Measurements from ENCODE around the gene RET.

RET gene

GRCh38 chr10:43111101-43111500 is 34.2 kb downstream of the RET start:
- no peak for DNase-seq

DNA sequence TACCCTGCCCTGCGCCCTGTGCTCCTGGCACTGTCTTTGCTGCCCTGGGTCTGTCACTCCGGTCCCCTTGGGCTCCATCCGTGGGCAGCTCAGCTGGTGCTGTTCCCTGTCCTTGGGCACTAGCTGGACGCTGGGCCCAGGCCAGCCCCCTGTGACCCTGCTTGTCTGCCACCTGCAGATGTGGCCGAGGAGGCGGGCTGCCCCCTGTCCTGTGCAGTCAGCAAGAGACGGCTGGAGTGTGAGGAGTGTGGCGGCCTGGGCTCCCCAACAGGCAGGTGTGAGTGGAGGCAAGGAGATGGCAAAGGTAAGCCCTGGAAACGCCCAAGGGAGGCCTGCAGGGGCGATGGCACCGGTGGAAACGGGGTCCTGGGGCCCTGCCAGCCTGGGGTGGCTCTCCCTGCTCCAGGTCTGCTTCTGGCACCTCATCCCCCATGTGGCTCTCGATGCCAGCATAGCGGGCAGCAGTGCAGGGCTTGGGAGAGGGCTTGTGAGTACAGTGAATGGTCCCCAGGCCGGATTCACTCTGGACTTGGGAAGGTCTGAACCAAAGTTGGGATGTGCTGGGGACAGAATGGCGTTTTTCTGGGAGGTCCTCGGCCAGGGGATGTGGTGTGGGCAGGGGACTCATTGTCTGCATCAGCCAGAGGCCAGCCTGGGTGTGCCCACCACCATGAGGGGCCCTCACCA is 35.2 kb downstream of the RET start:
- no peak for DNase-seq

DNA sequence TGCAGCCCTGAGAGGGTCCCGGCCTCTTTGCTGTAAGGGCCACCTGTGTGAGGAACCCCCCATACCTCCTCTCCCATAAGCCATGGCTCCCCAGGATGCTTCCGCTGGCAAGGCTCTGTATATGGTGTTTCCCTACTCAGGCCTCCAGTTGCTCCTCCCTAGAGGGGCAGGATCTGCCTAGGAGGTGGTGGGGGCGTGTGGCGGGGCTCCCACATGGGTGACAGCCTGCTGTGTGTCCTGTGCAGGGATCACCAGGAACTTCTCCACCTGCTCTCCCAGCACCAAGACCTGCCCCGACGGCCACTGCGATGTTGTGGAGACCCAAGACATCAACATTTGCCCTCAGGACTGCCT is 35.7 kb downstream of the RET start:
- no peak for DNase-seq

- no peak for DNase-seq
Observed at GRCh38 chr10:43113201-43114087, 36.6 kb downstream of the RET start.

GRCh38 chr10:43114088-43114742 is 37.3 kb downstream of the RET start:
- no peak for DNase-seq

- DNase-seq = no peak
Observed at GRCh38 chr10:43114743-43115611, 38.1 kb downstream of the RET start.

- no peak for DNase-seq
Observed at GRCh38 chr10:43115881-43116595, 39.2 kb downstream of the RET start.

DNA sequence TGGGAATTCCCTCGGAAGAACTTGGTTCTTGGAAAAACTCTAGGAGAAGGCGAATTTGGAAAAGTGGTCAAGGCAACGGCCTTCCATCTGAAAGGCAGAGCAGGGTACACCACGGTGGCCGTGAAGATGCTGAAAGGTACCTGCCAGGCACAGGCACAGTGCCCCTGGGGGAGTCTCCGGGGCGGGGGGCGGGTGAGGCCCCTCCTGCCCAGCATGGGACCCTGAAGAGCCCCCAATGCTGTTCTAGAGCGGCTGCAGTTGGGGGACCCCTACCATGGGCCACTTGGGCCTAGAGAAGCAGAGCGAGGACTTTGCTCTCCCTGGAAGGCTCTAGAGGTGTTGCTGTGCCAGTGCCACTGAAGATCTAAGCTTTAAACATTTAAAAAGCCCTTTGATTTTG is 39.7 kb downstream of the RET start:
- DNase-seq = no peak

- DNase-seq = no peak
Observed at GRCh38 chr10:43117031-43117776, 40.3 kb downstream of the RET start.

- DNase-seq = no peak
Observed at GRCh38 chr10:43117777-43118583, 41.1 kb downstream of the RET start.

GRCh38 chr10:43118631-43119415 is 42.0 kb downstream of the RET start:
- DNase-seq = no peak

DNA sequence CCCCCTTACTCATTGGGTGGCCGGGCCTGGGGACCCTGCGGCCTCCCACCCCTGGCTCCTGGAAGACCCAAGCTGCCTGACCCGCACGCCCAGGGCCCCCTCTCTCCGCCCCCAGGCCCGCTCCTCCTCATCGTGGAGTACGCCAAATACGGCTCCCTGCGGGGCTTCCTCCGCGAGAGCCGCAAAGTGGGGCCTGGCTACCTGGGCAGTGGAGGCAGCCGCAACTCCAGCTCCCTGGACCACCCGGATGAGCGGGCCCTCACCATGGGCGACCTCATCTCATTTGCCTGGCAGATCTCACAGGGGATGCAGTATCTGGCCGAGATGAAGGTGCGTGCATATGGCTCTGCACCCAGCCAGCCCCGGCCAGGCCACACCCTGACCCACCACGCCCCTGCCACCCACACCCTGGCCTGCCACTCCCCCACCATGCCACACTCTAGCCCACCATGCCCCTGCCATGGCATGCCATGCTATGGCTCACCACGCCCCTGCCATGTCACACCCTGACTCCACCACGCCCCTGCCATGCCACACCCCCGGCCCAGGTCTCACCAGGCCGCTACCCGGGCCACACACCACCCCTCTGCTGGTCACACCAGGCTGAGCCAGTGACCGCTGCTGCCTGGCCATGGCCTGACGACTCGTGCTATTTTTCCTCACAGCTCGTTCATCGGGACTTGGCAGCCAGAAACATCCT is 42.7 kb downstream of the RET start:
- DNase-seq = no peak

GRCh38 chr10:43120116-43120928 is 43.5 kb downstream of the RET start:
- DNase-seq = no peak

DNA sequence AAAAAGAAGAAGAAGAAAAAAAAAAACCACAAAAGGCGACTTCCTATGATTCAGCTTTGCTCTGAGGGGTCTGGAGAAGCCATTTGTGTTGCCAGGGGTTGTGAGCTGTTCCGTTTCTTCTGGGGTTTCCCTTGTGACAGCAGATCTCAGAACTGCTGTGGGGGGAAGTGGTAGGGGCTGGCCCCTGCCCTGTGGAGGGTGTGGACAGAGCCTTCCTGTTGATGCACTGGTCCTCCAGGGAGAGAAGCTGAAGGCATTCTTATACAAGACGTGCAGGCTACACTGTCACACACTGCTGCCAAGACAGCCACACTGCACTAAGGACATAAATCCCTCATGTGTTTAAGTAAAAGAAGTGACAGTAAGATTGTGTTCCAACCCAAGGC is 44.1 kb downstream of the RET start:
- DNase-seq = peak; percentile 96

- no peak for DNase-seq
Observed at GRCh38 chr10:43121444-43121843, 44.6 kb downstream of the RET start.

DNA sequence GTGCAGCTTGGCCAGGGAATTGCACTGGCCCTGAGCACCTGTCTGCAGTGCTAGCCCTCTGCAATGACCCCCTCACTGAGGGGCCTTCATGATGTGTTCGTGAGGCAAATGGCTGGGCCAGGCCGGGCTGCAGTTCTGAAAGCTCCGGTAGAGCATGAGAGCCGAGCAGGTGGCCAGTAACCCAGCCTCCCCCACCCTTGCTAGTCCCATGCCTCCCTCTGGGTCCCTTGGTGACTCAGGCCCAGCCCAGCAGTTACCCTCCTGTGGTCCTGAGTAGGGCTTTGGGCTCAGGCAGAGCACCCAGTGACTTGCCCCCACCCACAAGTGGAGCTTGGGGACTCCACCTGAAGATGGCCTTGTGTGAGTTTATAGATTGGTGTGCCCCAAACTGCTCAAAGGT is 45.2 kb downstream of the RET start:
- DNase-seq = no peak

GRCh38 chr10:43122826-43123225 is 46.0 kb downstream of the RET start:
- DNase-seq = no peak

Data from activated CD4-positive, alpha-beta T cell treated with anti-CD3 and anti-CD28 coated beads, Interleukin-10, Interleukin-2, amounts not matched to agents 100 ng/mL and 50 ng/mL, durations not matched to agents 16 hours and 8 hours (primary cell).